ENCODE measurements around the gene CDH1.

Gene CDH1

DNA sequence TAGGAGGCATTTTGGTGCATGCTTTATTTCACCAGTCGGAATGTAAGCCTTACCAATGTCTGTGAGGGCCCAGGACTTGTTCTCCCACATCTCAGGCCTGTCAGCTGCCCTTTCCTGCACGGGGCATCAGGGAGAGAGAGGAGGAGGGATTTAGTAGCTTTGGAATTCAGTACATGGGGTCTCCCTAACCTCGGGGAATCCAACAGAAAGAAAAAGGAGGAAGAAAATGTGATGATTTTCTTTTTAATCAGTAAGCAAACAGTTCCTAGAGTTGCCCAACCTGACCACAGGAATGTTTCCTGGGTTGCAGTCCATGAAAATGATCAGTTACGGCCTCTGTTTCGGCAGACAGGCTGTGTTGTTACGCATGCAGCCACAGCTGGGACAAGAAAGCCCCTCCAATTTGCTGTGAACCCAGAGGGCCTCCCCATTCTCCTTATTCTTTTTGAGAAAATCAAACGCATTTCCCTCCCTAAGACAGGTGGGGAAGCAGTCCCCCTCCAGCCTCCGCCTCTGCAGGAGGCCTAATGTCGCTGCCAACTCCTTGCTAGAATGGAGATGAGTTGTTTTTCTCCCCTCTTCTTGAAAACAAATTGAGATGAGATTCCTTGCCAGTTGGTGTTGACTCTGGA lies 53.2 kb downstream of the CDH1 start:
- CTCF ChIA-PET, result interaction anchor here (0.6 kb wide), 1 partner anchor 509 kb away, joined by 3 read pairs; no protein-coding TSS in a partner anchor
- TF ChIP-seq, protein P1, sequence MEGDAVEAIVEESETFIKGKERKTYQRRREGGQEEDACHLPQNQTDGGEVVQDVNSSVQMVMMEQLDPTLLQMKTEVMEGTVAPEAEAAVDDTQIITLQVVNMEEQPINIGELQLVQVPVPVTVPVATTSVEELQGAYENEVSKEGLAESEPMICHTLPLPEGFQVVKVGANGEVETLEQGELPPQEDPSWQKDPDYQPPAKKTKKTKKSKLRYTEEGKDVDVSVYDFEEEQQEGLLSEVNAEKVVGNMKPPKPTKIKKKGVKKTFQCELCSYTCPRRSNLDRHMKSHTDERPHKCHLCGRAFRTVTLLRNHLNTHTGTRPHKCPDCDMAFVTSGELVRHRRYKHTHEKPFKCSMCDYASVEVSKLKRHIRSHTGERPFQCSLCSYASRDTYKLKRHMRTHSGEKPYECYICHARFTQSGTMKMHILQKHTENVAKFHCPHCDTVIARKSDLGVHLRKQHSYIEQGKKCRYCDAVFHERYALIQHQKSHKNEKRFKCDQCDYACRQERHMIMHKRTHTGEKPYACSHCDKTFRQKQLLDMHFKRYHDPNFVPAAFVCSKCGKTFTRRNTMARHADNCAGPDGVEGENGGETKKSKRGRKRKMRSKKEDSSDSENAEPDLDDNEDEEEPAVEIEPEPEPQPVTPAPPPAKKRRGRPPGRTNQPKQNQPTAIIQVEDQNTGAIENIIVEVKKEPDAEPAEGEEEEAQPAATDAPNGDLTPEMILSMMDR (conservative IDR thresholded peaks at IDR 0.05; ENCODE audit: low read depth), result no peak
- peak overlapping the region; percentile 85 for H3K27ac ChIP-seq
- peak; percentile 79 for DNase-seq (ENCODE audit: low spot score)
- POLR2A ChIA-PET (ENCODE audit: low non-redundant PET), result no interaction called here

GRCh38 chr16:68790944-68791343 lies 53.9 kb downstream of the CDH1 start:
- CTCF ChIA-PET, result interaction anchor here (0.6 kb wide), 1 partner anchor 510 kb away, joined by 3 read pairs; no protein-coding TSS in a partner anchor
- peak overlapping the region; percentile 85 for H3K27ac ChIP-seq

GRCh38 chr16:68792465-68793324 lies 55.6 kb downstream of the CDH1 start:
- no peak for DNase-seq (ENCODE audit: low spot score)
- no peak overlapping the region for H3K27ac ChIP-seq
- TF ChIP-seq, protein P1 (conservative IDR thresholded peaks at IDR 0.05; ENCODE audit: low read depth), result no peak
- ChIA-PET POLR2A (ENCODE audit: low non-redundant PET) (no interaction called here), CTCF (interaction anchor here (0.6 to 1.2 kb wide), 3 partner anchors 8 to 151 kb away, joined by 3 to 4 read pairs (median 3); no protein-coding TSS in a partner anchor)

More at GRCh38 chr16:68790944-68791343, 53.9 kb downstream of the CDH1 start:
- no peak for DNase-seq (ENCODE audit: low spot score)
- POLR2A ChIA-PET (ENCODE audit: low non-redundant PET), result no interaction called here
- TF ChIP-seq, protein P1 (conservative IDR thresholded peaks at IDR 0.05; ENCODE audit: low read depth), result no peak

- ChIA-PET POLR2A (ENCODE audit: low non-redundant PET) (no interaction called here), CTCF (interaction anchor here (0.6 kb wide), 1 partner anchor 11 kb away, joined by 3 read pairs; no protein-coding TSS in a partner anchor)
- H3K27ac ChIP-seq, result no peak overlapping the region
- no peak for DNase-seq (ENCODE audit: low spot score)
- TF ChIP-seq, protein P1 (conservative IDR thresholded peaks at IDR 0.05; ENCODE audit: low read depth), result no peak
These were observed 56.3 kb downstream of the CDH1 start for GRCh38 chr16:68793401-68793857.

DNA sequence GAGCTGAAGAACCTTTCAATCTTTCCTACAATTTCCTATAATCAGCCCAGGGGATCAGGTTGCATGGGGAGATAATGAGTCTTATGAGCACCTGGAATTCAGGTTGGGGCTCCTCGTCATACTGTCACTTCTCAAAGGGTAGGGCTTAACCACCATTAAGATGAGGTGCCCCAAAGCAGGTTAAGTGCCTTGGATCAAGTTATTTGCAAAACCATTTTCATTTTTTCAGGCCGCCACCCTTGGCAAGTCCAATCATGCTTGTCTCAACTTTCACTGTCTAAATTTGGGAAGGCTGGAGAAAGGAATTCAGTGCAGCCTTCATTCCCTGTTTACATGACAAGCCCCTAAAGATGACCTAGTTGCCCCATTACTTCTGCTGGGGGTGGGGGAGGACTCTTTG lies 61.3 kb downstream of the CDH1 start:
- peak; percentile 66 for DNase-seq (ENCODE audit: low spot score)
- ChIA-PET POLR2A (ENCODE audit: low non-redundant PET) (interaction anchor here (0.6 kb wide), 1 partner anchor 11 kb away, joined by 3 read pairs; no protein-coding TSS in a partner anchor), CTCF (interaction anchor here (0.7 kb wide), 1 partner anchor 66 kb away, joined by 3 read pairs; no protein-coding TSS in a partner anchor)
- H3K27ac ChIP-seq, result peak overlapping the region; percentile 69
- TF ChIP-seq, protein P1 (conservative IDR thresholded peaks at IDR 0.05; ENCODE audit: low read depth), result no peak

DNA sequence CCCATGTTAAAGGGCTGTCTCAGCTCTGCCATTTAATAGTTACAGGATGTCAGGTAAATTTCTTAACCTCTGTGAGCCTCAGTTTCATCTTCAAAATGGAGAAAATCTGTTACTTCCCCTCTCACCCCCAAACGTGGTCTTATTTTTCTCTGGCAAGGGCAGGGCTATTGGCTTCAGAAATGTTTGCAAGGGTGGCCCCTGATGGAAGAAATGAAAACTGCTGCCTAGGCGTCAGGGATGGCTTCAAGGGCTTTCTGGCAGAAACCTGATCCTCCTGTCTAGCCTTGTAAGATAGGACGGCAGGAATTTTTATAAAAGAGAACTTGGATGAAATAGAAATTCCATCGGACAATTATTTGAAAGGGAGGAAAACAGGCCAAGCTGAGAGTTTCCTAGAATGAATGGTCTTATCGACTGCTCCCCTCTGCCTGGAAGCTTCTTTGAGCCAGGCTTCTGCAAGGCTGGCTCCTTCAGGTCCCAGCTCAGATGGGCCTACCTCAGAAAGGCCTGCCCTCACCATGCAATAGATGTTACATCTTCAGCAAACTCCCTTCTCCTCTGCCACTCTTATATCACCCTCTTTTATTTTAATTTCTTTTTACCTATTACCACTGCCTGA lies 63.3 kb downstream of the CDH1 start:
- CTCF ChIA-PET, result interaction anchor here (0.5 to 2.3 kb wide), 14 partner anchors 8 to 513 kb away, joined by 3 to 8 read pairs (median 3); no protein-coding TSS in a partner anchor
- DNase-seq (ENCODE audit: low spot score), result peak; percentile 82

More for the DNA sequence above, 63.3 kb downstream of the CDH1 start:
- TF ChIP-seq, protein P1 (conservative IDR thresholded peaks at IDR 0.05; ENCODE audit: low read depth), result peak; percentile 70
- POLR2A ChIA-PET (ENCODE audit: low non-redundant PET), result no interaction called here
- H3K27ac ChIP-seq, result peak overlapping the region; percentile 70
